Measurements from ENCODE around the gene DOK3. TPM values are rescaled to one million over a fixed set of nuclear protein-coding genes. Genes with fewer than 3 reads are reported as not detected.

DOK3 gene
- total and polyA plus RNA-seq, 2 of the 13 experiments (the other 11 are each of a cell fraction or from before 2014, with no cell fraction given) = 1.4 to 1.5 TPM

- peak within 1 kb of the TSS; percentile 90 for H3K9ac ChIP-seq (ENCODE audit: insufficient read depth, low read depth, low read length)
- H3K4me2 ChIP-seq (ENCODE audit: low read depth, low read length) = peak within 1 kb of the TSS; percentile 92
- H3K27me3 ChIP-seq (ENCODE audit: control insufficient read depth in 1 of 2, insufficient read depth in 2 of 2, low read length in 2 of 2) = no peaks in the 10 kb centered on the region; a peak in 1 of 5 replicates
- H3K27ac ChIP-seq (ENCODE audit: extremely low read length, insufficient read depth, low read length) = peak within 1 kb of the TSS; percentile 62
- no peaks in the 10 kb centered on the region; the same call in 1 of the 2 replicates for H4K20me1 ChIP-seq (ENCODE audit: insufficient read depth, low read length)
- ChIA-PET POLR2A (interaction anchor here (0.8 to 2.9 kb wide), 7 partner anchors 17 to 75 kb away, joined by 3 to 18 read pairs (median 3); partner anchors contain the start of genes PDLIM7 and TMED9), CTCF (ENCODE audit: low intra/inter-chr PET ratio, low total read pairs) (no interaction called here)
- H3K9me3 ChIP-seq (ENCODE audit: low read length) = no peaks in the 10 kb centered on the region
- 0% methylated on average over 21 of the region's 96 CpGs for WGBS (ENCODE audit: low lambda C conversion rate)
- no peak within 1 kb of the TSS for H2AFZ ChIP-seq (ENCODE audit: low read length)
- intact Hi-C loops (cut with micrococcal nuclease; ENCODE audit: unreplicated experiment) = loop anchor here (5.0 kb wide), 1 partner anchor 35 kb away; the partner anchor contains the start of gene FAM193B
- peak; percentile 96 for DNase-seq (ENCODE audit: low spot score)
- peak; percentile 88 for ATAC-seq
- peak; percentile 99 for FAIRE-seq
- peak within 1 kb of the TSS; percentile 70 to 96 (median 86) for H3K4me3 ChIP-seq (replicated peaks in 1 of 3; ENCODE audit: insufficient read depth in 1 of 3, low read depth in 2 of 3, low read length in 3 of 3)
- in situ Hi-C loops (cut with HindIII; ENCODE audit: extremely low pct_ligation_motif_present, low pct_unique_long_range_greater_than_20kb) = no loop called here
- peaks cover 26% of the 10 kb centered on the region for H3K4me1 ChIP-seq (ENCODE audit: insufficient read depth, low read length)
- H3K36me3 ChIP-seq (replicated peaks in 1 of 2; ENCODE audit: control insufficient read depth in 1 of 2, insufficient read depth in 2 of 2, low read length in 2 of 2) = peaks cover 34 to 64% of the 10 kb centered on the region in 2 experiments; a peak in 4 of 5 replicates
- TSS peak; percentile 86 for BruUV-seq (replicated peaks)
- peaks cover 15% of the 10 kb centered on the region for H3K79me2 ChIP-seq (ENCODE audit: insufficient read depth, low read length)
- TF ChIP-seq DMTF1 (CRISPR knock-in tag; IDR thresholded peaks at IDR 0.05) (no peak), ZNF367 (CRISPR knock-in tag; IDR thresholded peaks at IDR 0.05; ENCODE audit: borderline replicate concordance) (0 out of 2 replicates have a peak, but pooled peaks have one; percentile 57), AGO1 (IDR thresholded peaks at IDR 0.05; ENCODE audit: low read depth, low read length, poor library complexity, severe bottlenecking) (peak; percentile 86), ZNF354B (CRISPR knock-in tag; IDR thresholded peaks at IDR 0.05) (no peak), HINFP (CRISPR knock-in tag; IDR thresholded peaks at IDR 0.05; ENCODE audit: low read depth) (peak; percentile 71; the same call in 1 of the 2 replicates), MLLT10 (CRISPR knock-in tag; IDR thresholded peaks at IDR 0.05) (no peak), ZNF329 (CRISPR knock-in tag; IDR thresholded peaks at IDR 0.05; ENCODE audit: low read depth) (no peak), TEF (CRISPR knock-in tag; IDR thresholded peaks at IDR 0.05) (no peak), ZEB1 (IDR thresholded peaks at IDR 0.05; ENCODE audit: insufficient replicate concordance, low read depth) (no peak), RFX1 (IDR thresholded peaks at IDR 0.05) (peak; percentile 52; the same call in 1 of the 2 replicates), SMC3 (IDR thresholded peaks at IDR 0.05; ENCODE audit: low read length) (no peak), ZNF614 (CRISPR knock-in tag; IDR thresholded peaks at IDR 0.05; ENCODE audit: borderline replicate concordance) (peak; percentile 93; the same call in 1 of the 2 replicates), ZFP62 (CRISPR knock-in tag; IDR thresholded peaks at IDR 0.05) (no peak), ZNF3 (CRISPR knock-in tag; IDR thresholded peaks at IDR 0.05) (0 out of 2 replicates have a peak, but pooled peaks have one; percentile 31), SP2 (CRISPR knock-in tag; IDR thresholded peaks at IDR 0.05) (peak; percentile 88)
Observed at GRCh38 chr5:177516601-177517568, 7.3 kb upstream of the DOK3 start, which contains the start of gene DDX41. DDX41 (minus strand) TSS chr5:177516961; CDS start chr5:177516945, 16 bp downstream.
